Measurements from ENCODE around the gene NRCAM. TPM values are rescaled to one million over a fixed set of nuclear protein-coding genes. Genes with fewer than 3 reads are reported as not detected.

Gene NRCAM
- total and polyA plus RNA-seq, 4 donors, result 0.17 to 3.2 (median 0.64) TPM

DNA sequence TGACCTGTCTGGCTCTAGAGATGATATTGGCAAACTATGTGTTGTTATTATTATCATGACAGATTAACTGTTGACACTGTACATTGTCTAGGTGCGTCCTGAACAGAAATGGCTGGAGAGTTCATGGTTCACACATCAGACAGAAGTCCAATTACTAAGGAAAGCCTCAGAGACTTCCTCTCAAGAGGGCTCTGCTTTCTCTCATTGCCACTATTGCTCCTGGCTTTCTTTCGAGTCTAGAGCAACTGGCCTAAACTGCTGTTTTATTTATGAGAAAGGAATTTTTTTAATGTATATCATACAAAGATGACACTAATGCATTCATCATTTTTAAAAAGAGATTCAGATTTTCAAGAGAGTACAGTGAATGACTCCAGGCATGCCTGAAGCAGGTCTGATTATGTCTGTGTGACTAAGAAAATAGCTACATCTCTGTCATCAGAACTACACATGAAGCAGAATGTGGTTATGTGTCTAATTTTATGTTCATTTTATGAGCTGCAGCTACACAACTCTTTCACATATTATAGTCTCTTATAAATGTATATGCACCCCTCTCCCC lies 30.4 kb downstream of the NRCAM start:
- Histone ChIP-seq H3K27me3 (ENCODE audit: control insufficient read depth in 4 of 4, insufficient read depth in 4 of 4, low read length in 3 of 4) (peaks cover 0 to 10% (median 0%) of the 10 kb centered on the region in 4 donors), H3K9ac (ENCODE audit: low read depth in 1 of 2, low read length in 2 of 2) (no peak overlapping the region), H3K9me3 (ENCODE audit: control insufficient read depth in 4 of 4, low read length in 3 of 4) (no peaks in the 10 kb centered on the region), H3K4me3 (ENCODE audit: low read depth in 1 of 3, low read length in 3 of 3) (no peak overlapping the region), H3K4me1 (ENCODE audit: control insufficient read depth in 4 of 4, insufficient read depth in 4 of 4, low read length in 3 of 4) (no peaks in the 10 kb centered on the region), H3K36me3 (ENCODE audit: control insufficient read depth in 4 of 4, insufficient read depth in 3 of 4, low read depth in 1 of 4, low read length in 3 of 4) (no peaks in the 10 kb centered on the region), H3K27ac (ENCODE audit: low read depth in 1 of 2, low read length in 2 of 2) (no peak overlapping the region)
- TF ChIP-seq EGR1 (IDR thresholded peaks at IDR 0.05; ENCODE audit: low read depth in 2 of 2) (no peak), RXRA (IDR thresholded peaks at IDR 0.05) (no peak), GABPA (IDR thresholded peaks at IDR 0.05 in 1 of 2, conservative IDR thresholded peaks at IDR 0.05 in 1 of 2) (no peak), RAD21 (IDR thresholded peaks at IDR 0.05) (no peak), HNF4A (conservative IDR thresholded peaks at IDR 0.05) (no peak), TAF1 (conservative IDR thresholded peaks at IDR 0.05) (no peak), SP1 (IDR thresholded peaks at IDR 0.05) (no peak), NR2F2 (IDR thresholded peaks at IDR 0.05) (no peak), CTCF (IDR thresholded peaks at IDR 0.05; ENCODE audit: low read depth, low read length, missing input control) (no peak), JUND (IDR thresholded peaks at IDR 0.05) (no peak), FOXA2 (IDR thresholded peaks at IDR 0.05) (no peak), HNF4G (IDR thresholded peaks at IDR 0.05) (no peak), YY1 (IDR thresholded peaks at IDR 0.05) (no peak)
- TF ChIP-seq, protein P1, sequence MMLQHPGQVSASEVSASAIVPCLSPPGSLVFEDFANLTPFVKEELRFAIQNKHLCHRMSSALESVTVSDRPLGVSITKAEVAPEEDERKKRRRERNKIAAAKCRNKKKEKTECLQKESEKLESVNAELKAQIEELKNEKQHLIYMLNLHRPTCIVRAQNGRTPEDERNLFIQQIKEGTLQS (IDR thresholded peaks at IDR 0.05), result no peak
- TF ChIP-seq, protein P2, sequence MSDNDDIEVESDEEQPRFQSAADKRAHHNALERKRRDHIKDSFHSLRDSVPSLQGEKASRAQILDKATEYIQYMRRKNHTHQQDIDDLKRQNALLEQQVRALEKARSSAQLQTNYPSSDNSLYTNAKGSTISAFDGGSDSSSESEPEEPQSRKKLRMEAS (IDR thresholded peaks at IDR 0.05), result no peak
- TF ChIP-seq, protein P3, sequence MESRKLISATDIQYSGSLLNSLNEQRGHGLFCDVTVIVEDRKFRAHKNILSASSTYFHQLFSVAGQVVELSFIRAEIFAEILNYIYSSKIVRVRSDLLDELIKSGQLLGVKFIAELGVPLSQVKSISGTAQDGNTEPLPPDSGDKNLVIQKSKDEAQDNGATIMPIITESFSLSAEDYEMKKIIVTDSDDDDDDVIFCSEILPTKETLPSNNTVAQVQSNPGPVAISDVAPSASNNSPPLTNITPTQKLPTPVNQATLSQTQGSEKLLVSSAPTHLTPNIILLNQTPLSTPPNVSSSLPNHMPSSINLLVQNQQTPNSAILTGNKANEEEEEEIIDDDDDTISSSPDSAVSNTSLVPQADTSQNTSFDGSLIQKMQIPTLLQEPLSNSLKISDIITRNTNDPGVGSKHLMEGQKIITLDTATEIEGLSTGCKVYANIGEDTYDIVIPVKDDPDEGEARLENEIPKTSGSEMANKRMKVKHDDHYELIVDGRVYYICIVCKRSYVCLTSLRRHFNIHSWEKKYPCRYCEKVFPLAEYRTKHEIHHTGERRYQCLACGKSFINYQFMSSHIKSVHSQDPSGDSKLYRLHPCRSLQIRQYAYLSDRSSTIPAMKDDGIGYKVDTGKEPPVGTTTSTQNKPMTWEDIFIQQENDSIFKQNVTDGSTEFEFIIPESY (IDR thresholded peaks at IDR 0.05), result no peak
- WGBS, result 75% methylated on average over 2 of the region's 2 CpGs
- DNase-seq (ENCODE audit: low spot score), result no peak

- TF ChIP-seq TAF1 (conservative IDR thresholded peaks at IDR 0.05) (no peak), JUND (IDR thresholded peaks at IDR 0.05) (no peak), NR2F2 (IDR thresholded peaks at IDR 0.05) (no peak), FOXA2 (IDR thresholded peaks at IDR 0.05) (no peak), FOXA1 (IDR thresholded peaks at IDR 0.05) (no peak)
- TF ChIP-seq, protein P1 (IDR thresholded peaks at IDR 0.05), result no peak
- Histone ChIP-seq H3K27me3 (ENCODE audit: control insufficient read depth in 4 of 4, insufficient read depth in 4 of 4, low read length in 3 of 4) (peaks cover 0 to 13% (median 0%) of the 10 kb centered on the region in 4 donors), H3K27ac (ENCODE audit: low read depth in 1 of 2, low read length in 2 of 2) (no peak overlapping the region), H3K9ac (ENCODE audit: low read depth in 1 of 2, low read length in 2 of 2) (no peak overlapping the region), H3K36me3 (ENCODE audit: control insufficient read depth in 4 of 4, insufficient read depth in 3 of 4, low read depth in 1 of 4, low read length in 3 of 4) (no peaks in the 10 kb centered on the region), H3K9me3 (ENCODE audit: control insufficient read depth in 4 of 4, low read length in 3 of 4) (no peaks in the 10 kb centered on the region), H3K4me1 (ENCODE audit: control insufficient read depth in 4 of 4, insufficient read depth in 4 of 4, low read length in 3 of 4) (no peaks in the 10 kb centered on the region), H3K4me3 (ENCODE audit: low read depth in 1 of 3, low read length in 3 of 3) (no peak overlapping the region)
- 83% methylated on average over 4 of the region's 4 CpGs for WGBS
- no peak for DNase-seq (ENCODE audit: low spot score)
Observed at GRCh38 chr7:108424013-108424412, 32.2 kb downstream of the NRCAM start.

All from liver (tissue), 9 donors.